ENCODE measurements around the gene S1PR1. TPM values are rescaled to one million over a fixed set of nuclear protein-coding genes. Genes with fewer than 3 reads are reported as not detected.

S1PR1 gene
- 0.06 to 0.08 TPM (median 0.06 TPM) in 3 of 5 replicates, not detected in the others for total RNA-seq (2022; extraction: Qiagen RNA extraction; ENCODE audit: low read depth)

GRCh38 chr1:101236516-101237228 lies at the start of gene S1PR1:
Gene S1PR1 (plus strand): TSS chr1:101237019. CDS start chr1:101238985, 1,966 bp downstream.

Other genes starting within 250 kb of the S1PR1 start
- gene DPH5, start 211.2 kb upstream of the S1PR1 start, total RNA-seq (2022; extraction: Qiagen RNA extraction; ENCODE audit: low read depth) = 27.1 to 39.6 TPM (median 36.2 TPM) in 5 replicates